Activated B cell treated with CpG ODN at 0.5 μM for 24 hours (primary cell): ENCODE results near the gene COQ2. TPM values are rescaled to one million over a fixed set of nuclear protein-coding genes. Genes with fewer than 3 reads are reported as not detected.
A peak's percentile ranks its signal among the peaks of the same experiment; 100 is the strongest.

Experiments used
- ATAC-seq: fragments of 200-7000 bp; cut with Tn5 transposase; one replicate; pipeline ENCODE4 v1.10.0; 2021; ENCODE audit warnings: low read depth, mild to moderate bottlenecking, moderate library complexity
- CTCF ChIA-PET: fragments of 350-600 bp; sonication (Branson Sonifier 250); formaldehyde crosslinking; loops from one replicate; lab custom pipeline; 2021; ENCODE audit warnings: antibody characterized with exemption; lab: Charles Lee
- POLR2A ChIA-PET: fragments of 350-600 bp; sonication (Branson Sonifier 250); formaldehyde crosslinking; loops from one replicate; lab custom pipeline; 2021; ENCODE audit warnings: antibody characterized with exemption; lab: Charles Lee
- DNase-seq: peaks from one replicate; pipeline ENCODE4 v3.0.0; 2022
- H3K27ac Mint-ChIP-seq: one replicate; pipeline ENCODE4 v1.8.0; 2020; ENCODE audit warnings: mixed read lengths
- H3K27me3 Mint-ChIP-seq: one replicate; pipeline ENCODE4 v1.8.0; 2021; ENCODE audit warnings: mixed read lengths
- H3K36me3 Mint-ChIP-seq: one replicate; pipeline ENCODE4 v1.8.0; 2021; ENCODE audit warnings: low read depth, mixed read lengths
- H3K4me1 Mint-ChIP-seq: one replicate; pipeline ENCODE4 v1.8.0; 2021; ENCODE audit warnings: mixed read lengths
- H3K4me3 Mint-ChIP-seq: one replicate; pipeline ENCODE4 v1.8.0; 2020; ENCODE audit warnings: mild to moderate bottlenecking, mixed read lengths
- H3K9me3 Mint-ChIP-seq: one replicate; pipeline ENCODE4 v1.8.0; 2020; ENCODE audit warnings: mixed read lengths
- CTCF ChIP-seq: fragments of 200-600 bp; IDR thresholded peaks from one replicate; pipeline ENCODE4 v1.8.0; 2022; ENCODE audit warnings: antibody characterized with exemption, mild to moderate bottlenecking
- intact Hi-C: fragments of 100-400 bp; cut with micrococcal nuclease; formaldehyde crosslinking; loops from one replicate; pipeline ENCODE4 v1.15.1; 2024
- total RNA-seq: library from RNA; stranded (reverse); gene quantifications from 2 replicates; pipeline ENCODE4 v1.2.3, GENCODE V29; 2022

COQ2 gene
- total RNA-seq, 1 donor from 2014 or later = 18.8 TPM

GRCh38 chr4:83219344-83220331 is 65.0 kb downstream of the COQ2 start:
- H3K4me1 Mint-ChIP-seq = peaks cover 94% of the 10 kb centered on the region
- POLR2A ChIA-PET = interaction anchor here (1.4 to 4.3 kb wide), 5 partner anchors 61 to 109 kb away, joined by 3 to 81 read pairs (median 6); partner anchors contain the start of genes COQ2 and PLAC8
- no peak for TF ChIP-seq CTCF
- H3K27me3 Mint-ChIP-seq = no peaks in the 10 kb centered on the region
- CTCF ChIA-PET = interaction anchor here (1.9 kb wide), 2 partner anchors 41 to 46 kb away, joined by 5 to 8 read pairs; no protein-coding TSS in a partner anchor
- intact Hi-C loops = loop anchor here (2.0 kb wide), 1 partner anchor 789 kb away; the partner anchor contains the start of genes ENOPH1 and HNRNPDL
- no peaks in the 10 kb centered on the region for H3K9me3 Mint-ChIP-seq
- ATAC-seq (no peak), DNase-seq (no peak)
- H3K36me3 Mint-ChIP-seq = no peaks in the 10 kb centered on the region
- H3K4me3 Mint-ChIP-seq = peak overlapping the region; percentile 76
- H3K27ac Mint-ChIP-seq = peak overlapping the region; percentile 91

DNA sequence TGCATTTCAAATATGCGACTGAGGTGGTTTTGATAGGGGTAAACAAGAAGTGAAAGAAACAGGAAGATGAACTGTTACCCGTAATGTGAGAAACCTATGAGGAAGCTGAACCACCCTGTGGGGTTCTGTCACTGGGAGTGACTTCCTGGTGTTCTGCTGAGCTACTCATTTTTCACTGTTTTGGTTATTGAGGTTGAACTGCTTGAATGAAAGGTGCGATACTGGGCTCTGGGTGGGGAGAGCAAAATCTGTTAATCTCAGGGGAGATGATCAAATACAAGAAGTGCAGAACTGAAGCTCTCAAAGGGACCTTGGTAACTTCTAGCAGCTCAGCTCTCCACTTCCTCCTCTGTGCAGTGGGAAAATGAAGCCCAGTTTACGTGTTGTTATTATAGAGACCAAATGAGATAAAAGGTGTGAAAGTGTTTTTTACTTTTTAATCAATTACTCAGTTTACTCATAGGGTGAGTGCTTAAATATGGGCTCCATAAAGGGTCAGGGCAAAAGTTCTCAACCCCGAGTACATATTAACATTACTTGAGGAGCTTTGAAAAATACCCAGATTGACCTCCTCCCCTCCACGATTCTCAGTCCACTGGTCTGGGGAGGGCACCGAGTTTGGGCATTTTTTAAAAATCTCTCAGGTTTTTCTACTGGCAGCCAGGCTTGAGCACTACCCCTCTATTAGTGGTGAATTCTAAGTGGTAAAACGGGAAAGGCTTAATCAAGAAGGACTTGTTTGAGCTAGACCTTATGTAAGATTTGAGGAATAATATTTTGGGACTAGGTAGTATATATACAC is 66.7 kb downstream of the COQ2 start:
- H3K36me3 Mint-ChIP-seq = peaks cover 1% of the 10 kb centered on the region
- peak overlapping the region; percentile 76 for H3K4me3 Mint-ChIP-seq
- CTCF ChIA-PET = interaction anchor here (0.6 to 1.9 kb wide), 20 partner anchors 9 to 368 kb away, joined by 3 to 10 read pairs (median 4); no protein-coding TSS in a partner anchor
- no peaks in the 10 kb centered on the region for H3K27me3 Mint-ChIP-seq
- peaks cover 91% of the 10 kb centered on the region for H3K4me1 Mint-ChIP-seq
- POLR2A ChIA-PET = interaction anchor here (0.6 to 4.3 kb wide), 28 partner anchors 12 to 183 kb away, joined by 3 to 81 read pairs (median 6); partner anchors contain the start of genes COPS4, COQ2 and PLAC8
- intact Hi-C loops = loop anchor here (1.0 to 2.0 kb wide), 7 partner anchors 13 to 787 kb away; partner anchors contain the start of genes COQ2, ENOPH1 and HNRNPDL
- peak; percentile 90 for ATAC-seq
- H3K27ac Mint-ChIP-seq = peak overlapping the region; percentile 91
- DNase-seq = peak; percentile 40
- H3K9me3 Mint-ChIP-seq = peaks cover 4% of the 10 kb centered on the region
- TF ChIP-seq CTCF = no peak

- peaks cover 4% of the 10 kb centered on the region for H3K9me3 Mint-ChIP-seq
- no peak for ATAC-seq
These were observed 67.5 kb downstream of the COQ2 start for GRCh38 chr4:83216959-83217683.

More at GRCh38 chr4:83216959-83217683, 67.5 kb downstream of the COQ2 start:
- intact Hi-C loops = loop anchor here (1.0 to 2.0 kb wide), 5 partner anchors 14 to 105 kb away; no protein-coding TSS in a partner anchor
- peak overlapping the region; percentile 76 for H3K4me3 Mint-ChIP-seq
- no peaks in the 10 kb centered on the region for H3K27me3 Mint-ChIP-seq
- H3K27ac Mint-ChIP-seq = peak overlapping the region; percentile 91
- ChIA-PET POLR2A (interaction anchor here (0.8 to 4.3 kb wide), 25 partner anchors 13 to 182 kb away, joined by 3 to 81 read pairs (median 7); partner anchors contain the start of genes COPS4, COQ2 and PLAC8), CTCF (interaction anchor here (0.8 to 1.9 kb wide), 13 partner anchors 18 to 144 kb away, joined by 3 to 10 read pairs (median 4); no protein-coding TSS in a partner anchor)
- DNase-seq = no peak
- no peak for TF ChIP-seq CTCF
- H3K4me1 Mint-ChIP-seq = peaks cover 91% of the 10 kb centered on the region
- peaks cover 1% of the 10 kb centered on the region for H3K36me3 Mint-ChIP-seq
